ENCODE data around the gene EIF2S3. TPM values are rescaled to one million over a fixed set of nuclear protein-coding genes. Genes with fewer than 3 reads are reported as not detected.
"Not testable (repeated sequence)": the region's sequence is repeated elsewhere in the genome, so short reads cannot be mapped to it uniquely, and the experiment has no call there.

EIF2S3 gene
- total RNA-seq, 3 donors from 2014 or later = 257 to 313 (median 258) TPM

DNA sequence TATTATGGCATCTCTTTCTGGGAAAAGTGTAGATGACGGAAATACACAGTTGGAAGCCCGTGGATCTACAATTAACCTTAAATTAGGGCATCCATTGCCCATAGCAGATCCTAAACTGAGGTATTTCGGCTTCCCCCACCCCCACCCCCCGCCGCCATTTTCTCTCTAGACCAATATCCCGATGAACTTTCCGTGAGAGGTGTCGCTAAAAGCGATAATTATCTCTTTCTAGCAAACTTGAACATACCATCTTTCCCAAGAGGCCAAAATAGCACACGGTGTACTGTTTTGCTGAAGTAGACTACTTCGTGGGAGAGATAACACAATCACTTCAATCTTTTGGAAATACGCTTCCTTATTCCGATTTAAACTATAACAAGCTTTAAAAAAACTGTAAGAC lies 28.3 kb upstream of the EIF2S3 start:
- Mint-ChIP-seq H3K27me3 (ENCODE audit: low read depth) (no peaks in the 10 kb centered on the region), H3K9me3 (no peaks in the 10 kb centered on the region), H3K36me3 (ENCODE audit: insufficient read depth) (peaks cover 6% of the 10 kb centered on the region), H3K4me1 (ENCODE audit: low read depth) (peaks cover 17% of the 10 kb centered on the region), H3K4me3 (peak overlapping the region; percentile 82)
- DNase-seq (no peak), ATAC-seq (no peak)

DNA sequence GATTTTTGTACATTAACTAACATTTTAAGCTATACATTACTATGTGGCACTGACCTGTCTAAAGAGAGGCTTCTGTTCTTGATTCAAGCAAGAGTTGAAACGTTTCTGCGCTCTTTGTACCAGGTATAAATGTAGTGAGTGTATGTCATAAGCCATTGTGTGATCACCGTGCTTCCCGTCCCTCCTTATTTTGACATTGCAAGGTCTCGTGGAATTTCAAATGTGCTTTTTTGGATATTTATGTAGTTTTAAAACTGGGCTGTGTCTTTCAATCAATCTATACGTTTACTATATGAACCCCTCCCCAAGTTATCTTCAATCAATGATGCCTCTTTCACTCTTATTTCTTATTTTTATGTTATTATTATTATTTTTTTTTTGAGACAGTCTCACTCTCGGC lies 27.7 kb upstream of the EIF2S3 start, which contains the start of gene KLHL15:
KLHL15 (minus strand) TSS at position 101 of the 400 bp plus-strand sequence. CDS start 20,493 bp downstream, outside the sequence.
- DNase-seq (no peak), ATAC-seq (no peak)
- no peaks in the 10 kb centered on the region for H3K27me3 Mint-ChIP-seq (ENCODE audit: low read depth)
- no peaks in the 10 kb centered on the region for H3K9me3 Mint-ChIP-seq
- H3K4me1 Mint-ChIP-seq (ENCODE audit: low read depth) = peaks cover 13% of the 10 kb centered on the region
- H3K36me3 Mint-ChIP-seq (ENCODE audit: insufficient read depth) = peaks cover 3% of the 10 kb centered on the region
- H3K4me3 Mint-ChIP-seq = peak within 1 kb of the TSS; percentile 82

- H3K36me3 Mint-ChIP-seq (ENCODE audit: insufficient read depth) = peaks cover 3% of the 10 kb centered on the region
- ATAC-seq (no peak), DNase-seq (no peak)
- no peak overlapping the region for H3K4me3 Mint-ChIP-seq
- H3K9me3 Mint-ChIP-seq = no peaks in the 10 kb centered on the region
- no peaks in the 10 kb centered on the region for H3K27me3 Mint-ChIP-seq (ENCODE audit: low read depth)
- peaks cover 13% of the 10 kb centered on the region for H3K4me1 Mint-ChIP-seq (ENCODE audit: low read depth)
Measured at GRCh38 chrX:24027985-24028384, 26.8 kb upstream of the EIF2S3 start.

GRCh38 chrX:24030597-24030996 lies 24.2 kb upstream of the EIF2S3 start:
- no peaks in the 10 kb centered on the region for H3K9me3 Mint-ChIP-seq
- H3K36me3 Mint-ChIP-seq (ENCODE audit: insufficient read depth) = no peaks in the 10 kb centered on the region
- peaks cover 7% of the 10 kb centered on the region for H3K4me1 Mint-ChIP-seq (ENCODE audit: low read depth)
- no peaks in the 10 kb centered on the region for H3K27me3 Mint-ChIP-seq (ENCODE audit: low read depth)
- H3K4me3 Mint-ChIP-seq = no peak overlapping the region
- ATAC-seq (no peak), DNase-seq (no peak)

- Mint-ChIP-seq H3K4me3 (no peak overlapping the region), H3K27me3 (ENCODE audit: low read depth) (no peaks in the 10 kb centered on the region), H3K4me1 (ENCODE audit: low read depth) (no peaks in the 10 kb centered on the region), H3K9me3 (no peaks in the 10 kb centered on the region), H3K36me3 (ENCODE audit: insufficient read depth) (no peaks in the 10 kb centered on the region)
- DNase-seq (no peak), ATAC-seq (no peak)
Measured at GRCh38 chrX:24034485-24034884, 20.3 kb upstream of the EIF2S3 start.

- H3K27me3 Mint-ChIP-seq (ENCODE audit: low read depth) = no peaks in the 10 kb centered on the region
- no peaks in the 10 kb centered on the region for H3K9me3 Mint-ChIP-seq
- DNase-seq (no peak), ATAC-seq (no peak)
- H3K4me3 Mint-ChIP-seq = no peak overlapping the region
- H3K4me1 Mint-ChIP-seq (ENCODE audit: low read depth) = no peaks in the 10 kb centered on the region
- H3K36me3 Mint-ChIP-seq (ENCODE audit: insufficient read depth) = no peaks in the 10 kb centered on the region
Measured at GRCh38 chrX:24037729-24038128, 17.0 kb upstream of the EIF2S3 start.

DNA sequence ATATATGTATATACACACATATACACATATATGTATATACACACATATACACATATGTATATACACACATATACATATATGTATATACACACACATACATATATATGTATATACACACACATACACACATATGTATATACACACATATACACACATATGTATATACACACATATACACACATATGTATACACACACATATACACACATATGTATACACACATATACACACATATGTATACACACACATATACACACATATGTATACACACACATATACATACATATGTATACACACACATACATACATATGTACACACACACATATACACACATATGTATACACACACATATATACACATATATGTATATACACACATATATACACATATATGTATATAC lies 8.7 kb upstream of the EIF2S3 start:
- not testable (repeated sequence) for DNase-seq; H3K4me3 Mint-ChIP-seq; H3K27me3 Mint-ChIP-seq (ENCODE audit: low read depth); H3K9me3 Mint-ChIP-seq; H3K36me3 Mint-ChIP-seq (ENCODE audit: insufficient read depth); ATAC-seq; H3K4me1 Mint-ChIP-seq (ENCODE audit: low read depth)

- not testable (repeated sequence) for H3K9me3 Mint-ChIP-seq; DNase-seq; ATAC-seq; H3K4me1 Mint-ChIP-seq (ENCODE audit: low read depth); H3K4me3 Mint-ChIP-seq; H3K27me3 Mint-ChIP-seq (ENCODE audit: low read depth); H3K36me3 Mint-ChIP-seq (ENCODE audit: insufficient read depth)
Measured at GRCh38 chrX:24049643-24050042, 5.1 kb upstream of the EIF2S3 start.

DNA sequence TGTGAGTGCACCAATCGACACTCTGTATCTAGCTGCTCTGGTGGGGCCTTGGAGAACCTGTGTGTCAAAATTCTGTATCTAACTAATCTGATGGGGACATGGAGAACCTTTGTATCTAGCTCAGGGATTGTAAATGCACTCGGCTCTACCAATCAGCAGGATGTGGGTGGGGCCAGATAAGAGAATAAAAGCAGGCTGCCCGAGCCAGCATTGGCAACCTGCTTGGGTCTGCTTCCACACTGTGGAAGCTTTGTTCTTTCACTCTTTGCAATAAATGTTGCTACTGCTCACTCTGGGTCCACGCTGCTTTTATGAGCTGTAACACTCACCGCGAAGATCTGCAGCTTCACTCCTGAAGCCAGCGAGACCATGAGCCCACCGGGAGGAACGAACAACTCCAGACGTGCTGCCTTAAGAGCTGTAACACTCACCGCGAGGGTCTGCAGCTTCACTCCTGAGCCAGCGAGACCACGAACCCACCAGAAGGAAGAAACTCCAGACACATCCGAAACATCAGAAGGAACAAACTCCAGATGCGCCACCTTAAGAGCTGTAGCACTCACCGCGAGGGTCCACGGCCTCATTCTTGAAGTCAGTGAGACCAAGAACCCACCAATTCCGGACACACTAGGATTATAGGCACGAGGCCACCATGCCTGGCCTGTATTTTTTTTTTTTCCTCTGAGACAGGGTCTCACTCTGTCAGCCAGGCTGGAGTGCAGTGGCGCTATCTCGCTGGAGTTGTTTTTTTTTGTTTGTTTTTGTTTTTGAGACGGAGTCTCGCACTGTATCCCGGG lies 4.0 kb upstream of the EIF2S3 start:
- H3K36me3 Mint-ChIP-seq (ENCODE audit: insufficient read depth) = not testable (repeated sequence)

DNA sequence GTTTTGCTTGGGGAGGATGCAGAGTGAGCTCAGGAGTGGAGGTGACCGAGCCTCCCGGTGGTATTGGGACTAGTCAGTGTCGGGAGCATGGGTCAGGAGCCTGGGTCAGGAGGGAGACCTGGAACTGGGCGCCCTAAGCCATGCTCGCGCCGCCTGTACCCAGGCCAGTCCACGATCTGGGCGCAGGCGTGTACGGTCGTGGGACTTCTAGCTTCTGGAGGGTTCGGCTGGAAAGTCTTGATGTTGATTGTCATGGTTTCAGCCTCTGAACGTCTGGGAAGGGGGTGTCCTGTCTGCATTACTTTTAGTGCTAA lies 244 bp downstream of the EIF2S3 start:
- Mint-ChIP-seq H3K4me1 (ENCODE audit: low read depth) (peaks cover 1% of the 10 kb centered on the region), H3K36me3 (ENCODE audit: insufficient read depth) (peaks cover 6% of the 10 kb centered on the region), H3K9me3 (no peaks in the 10 kb centered on the region), H3K27me3 (ENCODE audit: low read depth) (no peaks in the 10 kb centered on the region), H3K4me3 (no peak overlapping the region)
- ATAC-seq (peak; percentile 22 to 28), DNase-seq (no peak)

More for the DNA sequence above, 4.0 kb upstream of the EIF2S3 start:
- not testable (repeated sequence) for H3K27me3 Mint-ChIP-seq (ENCODE audit: low read depth); H3K4me3 Mint-ChIP-seq; H3K9me3 Mint-ChIP-seq; DNase-seq; H3K4me1 Mint-ChIP-seq (ENCODE audit: low read depth); ATAC-seq

DNA sequence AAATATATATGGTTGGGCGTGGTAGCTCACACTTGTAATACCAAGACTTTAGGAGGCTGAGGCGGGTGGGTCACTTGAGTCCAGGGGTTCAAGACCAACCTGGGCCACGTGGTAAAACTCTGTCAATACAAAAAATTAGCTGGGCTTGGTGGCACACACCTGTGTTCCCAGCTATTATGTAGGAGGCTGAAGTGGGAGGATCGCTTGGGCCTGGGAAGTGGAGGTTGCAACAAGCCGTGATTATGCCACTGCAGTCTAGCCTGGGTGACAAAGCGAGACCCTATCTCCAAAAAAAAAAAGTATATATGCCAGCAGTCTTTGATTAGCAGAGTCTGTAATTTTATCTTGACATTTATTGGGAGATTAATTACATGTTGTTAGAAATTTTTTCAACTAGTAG lies 8.7 kb downstream of the EIF2S3 start:
- no peaks in the 10 kb centered on the region for H3K9me3 Mint-ChIP-seq
- DNase-seq (no peak), ATAC-seq (no peak)
- H3K4me1 Mint-ChIP-seq (ENCODE audit: low read depth) = no peaks in the 10 kb centered on the region
- H3K4me3 Mint-ChIP-seq = no peak overlapping the region
- H3K36me3 Mint-ChIP-seq (ENCODE audit: insufficient read depth) = peaks cover 17% of the 10 kb centered on the region
- no peaks in the 10 kb centered on the region for H3K27me3 Mint-ChIP-seq (ENCODE audit: low read depth)

GRCh38 chrX:24069877-24070276 lies 15.1 kb downstream of the EIF2S3 start:
- peaks cover 13% of the 10 kb centered on the region for H3K36me3 Mint-ChIP-seq (ENCODE audit: insufficient read depth)
- H3K4me1 Mint-ChIP-seq (ENCODE audit: low read depth) = no peaks in the 10 kb centered on the region
- no peaks in the 10 kb centered on the region for H3K9me3 Mint-ChIP-seq
- no peak overlapping the region for H3K4me3 Mint-ChIP-seq
- ATAC-seq = no peak
- H3K27me3 Mint-ChIP-seq (ENCODE audit: low read depth) = no peaks in the 10 kb centered on the region
- DNase-seq = no peak

DNA sequence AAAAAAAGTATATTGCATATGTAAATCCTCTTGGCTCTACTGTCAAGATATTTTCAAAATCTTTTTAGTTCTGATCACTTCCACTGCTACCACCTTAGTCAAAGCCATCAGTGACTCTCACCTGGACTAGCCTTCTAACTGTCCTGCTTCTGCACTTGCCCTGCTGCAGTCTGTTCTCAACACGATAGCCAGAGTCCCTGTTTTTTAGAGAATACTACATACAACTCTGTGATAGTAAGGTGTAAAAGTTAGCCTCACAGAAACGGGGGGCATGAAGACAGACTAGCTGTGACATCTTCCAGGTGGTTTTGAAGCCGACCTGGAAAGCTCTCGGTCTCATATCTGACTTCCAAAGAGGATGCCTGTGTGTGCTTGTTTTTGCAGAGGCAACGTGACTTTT lies 24.7 kb downstream of the EIF2S3 start:
- peaks cover 17% of the 10 kb centered on the region for H3K36me3 Mint-ChIP-seq (ENCODE audit: insufficient read depth)
- no peak for ATAC-seq
- H3K9me3 Mint-ChIP-seq = no peaks in the 10 kb centered on the region
- no peak overlapping the region for H3K4me3 Mint-ChIP-seq
- H3K27me3 Mint-ChIP-seq (ENCODE audit: low read depth) = no peaks in the 10 kb centered on the region
- no peak for DNase-seq
- H3K4me1 Mint-ChIP-seq (ENCODE audit: low read depth) = peaks cover 15% of the 10 kb centered on the region

- H3K4me1 Mint-ChIP-seq (ENCODE audit: low read depth) = peaks cover 15% of the 10 kb centered on the region
- H3K27me3 Mint-ChIP-seq (ENCODE audit: low read depth); DNase-seq; H3K9me3 Mint-ChIP-seq: not testable (repeated sequence)
- peak overlapping the region; percentile 27 for H3K4me3 Mint-ChIP-seq
- peak; percentile 11 to 30 for ATAC-seq
- H3K36me3 Mint-ChIP-seq (ENCODE audit: insufficient read depth) = peaks cover 12% of the 10 kb centered on the region
Measured at GRCh38 chrX:24080245-24080644, 25.5 kb downstream of the EIF2S3 start.

- Mint-ChIP-seq H3K36me3 (ENCODE audit: insufficient read depth) (peaks cover 10% of the 10 kb centered on the region), H3K27me3 (ENCODE audit: low read depth) (no peaks in the 10 kb centered on the region), H3K9me3 (no peaks in the 10 kb centered on the region), H3K4me1 (ENCODE audit: low read depth) (peaks cover 15% of the 10 kb centered on the region), H3K4me3 (peak overlapping the region; percentile 27)
- ATAC-seq (peak; percentile 82 to 84), DNase-seq (no peak)
Measured at GRCh38 chrX:24080704-24081103, 25.9 kb downstream of the EIF2S3 start.

All from activated T-cell treated with anti-CD3 and anti-CD28 coated beads, Interleukin-2, amount 50 U/mL, for 4 hours (primary cell).